HG02588 (cell line): ENCODE results near the gene THRB.
"Not testable (repeated sequence)": the region's sequence is repeated elsewhere in the genome, so short reads cannot be mapped to it uniquely, and the experiment has no call there.

Experiments used
- ATAC-seq: cut with Tn5 transposase; IDR thresholded peaks from one replicate; pipeline ENCODE4 v1.9.1; 2021; ENCODE audit warnings: mild to moderate bottlenecking, moderate library complexity; ENCODE audit not compliant: unreplicated experiment

Gene THRB

GRCh38 chr3:24410860-24411259 lies 83.8 kb downstream of the THRB start:
- no peak for ATAC-seq

- ATAC-seq = no peak
Observed at GRCh38 chr3:24407980-24408680, 86.5 kb downstream of the THRB start.

- no peak for ATAC-seq
Observed at GRCh38 chr3:24406900-24407299, 87.8 kb downstream of the THRB start.

GRCh38 chr3:24405057-24405456 lies 89.6 kb downstream of the THRB start:
- no peak for ATAC-seq

- ATAC-seq = no peak
Observed at GRCh38 chr3:24401811-24402185, 92.9 kb downstream of the THRB start.

- ATAC-seq = no peak
Observed at GRCh38 chr3:24401090-24401810, 93.4 kb downstream of the THRB start.

- no peak for ATAC-seq
Observed at GRCh38 chr3:24400450-24400849, 94.2 kb downstream of the THRB start.

- ATAC-seq = no peak
Observed at GRCh38 chr3:24400015-24400414, 94.6 kb downstream of the THRB start.

GRCh38 chr3:24399614-24400013 lies 95.0 kb downstream of the THRB start:
- ATAC-seq = no peak

GRCh38 chr3:24398712-24399111 lies 95.9 kb downstream of the THRB start:
- not testable (repeated sequence) for ATAC-seq

- ATAC-seq = no peak
Observed at GRCh38 chr3:24396338-24396737, 98.3 kb downstream of the THRB start.

- no peak for ATAC-seq
Observed at GRCh38 chr3:24394754-24395153, 99.9 kb downstream of the THRB start.

- ATAC-seq = no peak
Observed at GRCh38 chr3:24393316-24393715, 101.3 kb downstream of the THRB start.

- ATAC-seq = no peak
Observed at GRCh38 chr3:24390169-24391130, 104.2 kb downstream of the THRB start.

GRCh38 chr3:24389108-24390090 lies 105.3 kb downstream of the THRB start:
- no peak for ATAC-seq

- ATAC-seq = no peak
Observed at GRCh38 chr3:24388611-24389010, 106.0 kb downstream of the THRB start.

GRCh38 chr3:24388159-24388558 lies 106.5 kb downstream of the THRB start:
- ATAC-seq = no peak

- no peak for ATAC-seq
Observed at GRCh38 chr3:24387493-24387892, 107.2 kb downstream of the THRB start.

- no peak for ATAC-seq
Observed at GRCh38 chr3:24387000-24387399, 107.7 kb downstream of the THRB start.

GRCh38 chr3:24386458-24386857 lies 108.2 kb downstream of the THRB start:
- no peak for ATAC-seq
